ENCODE data around the gene RNF169.
"Not testable (repeated sequence)": the region's sequence is repeated elsewhere in the genome, so short reads cannot be mapped to it uniquely, and the experiment has no call there.

The RNF169 gene

GRCh38 chr11:74726547-74727182 is 22.0 kb upstream of the RNF169 start:
- peak; percentile 21 for DNase-seq (ENCODE audit: low read depth)

DNA sequence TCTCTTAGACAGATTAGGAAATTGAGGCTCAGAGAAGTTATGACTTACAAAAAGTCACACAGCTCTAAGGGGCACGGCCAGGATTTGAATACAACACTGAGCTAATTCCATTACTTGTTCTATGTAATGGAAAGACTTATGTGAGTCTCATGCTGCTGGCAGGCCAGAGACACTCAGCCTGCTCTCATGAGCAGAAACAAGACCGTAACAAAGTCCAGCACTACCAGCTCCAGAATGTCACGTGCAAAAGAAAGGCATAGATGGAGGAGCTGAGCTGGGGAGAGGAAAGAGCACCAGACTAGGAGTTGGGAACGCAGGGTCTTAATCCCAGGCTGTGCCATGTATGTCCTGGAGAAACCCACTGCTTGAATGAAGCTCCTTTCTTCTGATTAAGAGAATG is 19.3 kb upstream of the RNF169 start:
- DNase-seq (ENCODE audit: low read depth), result no peak

GRCh38 chr11:74730571-74731260 is 17.9 kb upstream of the RNF169 start:
- no peak for DNase-seq (ENCODE audit: low read depth)

GRCh38 chr11:74731301-74732094 is 17.2 kb upstream of the RNF169 start, which contains the start of gene CHRDL2:
Gene CHRDL2, minus strand, starts transcription at chr11:74731426. Its CDS starts 538 bp downstream, at chr11:74730888.
- DNase-seq (ENCODE audit: low read depth), result no peak

DNA sequence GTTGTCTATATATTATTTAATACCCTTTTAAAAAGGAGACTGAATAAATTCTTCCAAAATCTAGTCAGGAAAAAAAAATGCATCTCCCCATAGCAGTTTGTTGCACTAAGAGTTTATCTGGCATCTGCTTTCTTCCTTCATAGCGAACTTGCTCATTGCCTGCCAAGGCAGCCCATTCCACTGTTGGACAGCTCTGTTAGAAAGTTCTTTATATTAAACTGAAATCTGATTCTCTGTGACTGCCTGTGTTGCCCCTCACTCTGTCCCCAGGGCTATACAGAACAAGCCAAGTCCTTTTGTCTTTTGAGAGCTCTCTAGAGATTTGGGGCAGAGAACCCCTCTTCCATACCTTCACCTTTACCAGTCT is 14.1 kb upstream of the RNF169 start:
- no peak for DNase-seq (ENCODE audit: low read depth)

GRCh38 chr11:74735365-74735928 is 13.2 kb upstream of the RNF169 start:
- no peak for DNase-seq (ENCODE audit: low read depth)

- DNase-seq (ENCODE audit: low read depth), result no peak
Measured at GRCh38 chr11:74736031-74736430, 12.6 kb upstream of the RNF169 start.

DNA sequence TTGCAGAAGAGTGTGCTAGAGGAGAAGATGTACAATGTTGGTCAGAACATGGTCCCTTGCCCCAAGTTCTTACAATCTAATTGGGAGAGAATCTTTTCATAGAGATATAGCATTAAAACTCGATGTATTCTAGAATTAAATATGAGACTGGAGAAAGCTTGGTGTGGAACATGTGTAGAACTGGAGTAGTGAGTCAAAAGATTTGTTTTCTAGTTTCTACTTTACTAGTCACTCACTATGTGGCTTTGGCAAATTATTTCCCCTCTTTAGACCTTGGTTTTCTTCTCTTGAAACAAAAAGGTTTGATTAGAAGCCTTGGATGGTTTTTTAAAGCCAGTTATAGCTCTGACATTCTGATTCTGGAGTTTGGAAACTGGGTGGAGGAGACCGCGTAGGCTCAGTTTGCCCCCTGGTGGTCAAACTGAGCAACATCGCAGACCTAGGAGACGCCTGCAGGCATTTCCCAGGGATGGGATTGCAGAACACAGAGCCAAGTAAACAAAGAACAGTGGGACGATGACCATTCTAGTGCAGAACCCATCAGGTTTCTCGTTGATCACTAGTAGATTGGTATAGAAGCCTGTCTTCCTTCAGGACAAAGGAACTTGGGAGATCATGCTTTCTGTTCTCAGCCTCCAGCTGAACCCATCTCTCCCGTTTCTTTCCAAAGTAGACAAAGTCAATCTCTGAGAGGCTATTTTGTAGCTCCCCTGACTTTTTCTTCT is 8.9 kb upstream of the RNF169 start:
- no peak for DNase-seq (ENCODE audit: low read depth)

- DNase-seq (ENCODE audit: low read depth), result no peak
Measured at GRCh38 chr11:74742070-74742469, 6.6 kb upstream of the RNF169 start.

- no peak for DNase-seq (ENCODE audit: low read depth)
Measured at GRCh38 chr11:74743640-74744039, 5.0 kb upstream of the RNF169 start.

GRCh38 chr11:74744277-74744676 is 4.4 kb upstream of the RNF169 start:
- no peak for DNase-seq (ENCODE audit: low read depth)

GRCh38 chr11:74746868-74747267 is 1.8 kb upstream of the RNF169 start:
- no peak for DNase-seq (ENCODE audit: low read depth)

- DNase-seq (ENCODE audit: low read depth), result no peak
Measured at GRCh38 chr11:74749127-74749964, 697 bp downstream of the RNF169 start.

DNA sequence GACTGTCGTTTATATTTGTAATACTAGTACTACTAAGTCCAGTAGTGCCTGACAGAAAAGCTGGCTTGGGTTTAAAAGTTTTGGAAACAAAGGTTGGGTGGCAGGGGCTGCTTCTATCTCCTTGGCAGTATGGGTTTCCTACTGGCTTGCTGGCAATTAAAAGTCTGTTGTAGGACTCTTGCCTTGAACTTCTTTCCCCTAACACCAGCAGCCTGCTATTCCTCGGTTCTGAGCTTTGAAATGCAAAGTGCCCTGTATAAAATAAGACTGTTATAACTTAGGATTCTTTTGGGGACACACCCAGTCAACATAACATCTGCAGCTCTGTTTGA is 1.3 kb downstream of the RNF169 start:
- DNase-seq (ENCODE audit: low read depth), result no peak

GRCh38 chr11:74750598-74750997 is 1.9 kb downstream of the RNF169 start:
- DNase-seq (ENCODE audit: low read depth), result not testable (repeated sequence)

GRCh38 chr11:74751303-74751702 is 2.7 kb downstream of the RNF169 start:
- no peak for DNase-seq (ENCODE audit: low read depth)

DNA sequence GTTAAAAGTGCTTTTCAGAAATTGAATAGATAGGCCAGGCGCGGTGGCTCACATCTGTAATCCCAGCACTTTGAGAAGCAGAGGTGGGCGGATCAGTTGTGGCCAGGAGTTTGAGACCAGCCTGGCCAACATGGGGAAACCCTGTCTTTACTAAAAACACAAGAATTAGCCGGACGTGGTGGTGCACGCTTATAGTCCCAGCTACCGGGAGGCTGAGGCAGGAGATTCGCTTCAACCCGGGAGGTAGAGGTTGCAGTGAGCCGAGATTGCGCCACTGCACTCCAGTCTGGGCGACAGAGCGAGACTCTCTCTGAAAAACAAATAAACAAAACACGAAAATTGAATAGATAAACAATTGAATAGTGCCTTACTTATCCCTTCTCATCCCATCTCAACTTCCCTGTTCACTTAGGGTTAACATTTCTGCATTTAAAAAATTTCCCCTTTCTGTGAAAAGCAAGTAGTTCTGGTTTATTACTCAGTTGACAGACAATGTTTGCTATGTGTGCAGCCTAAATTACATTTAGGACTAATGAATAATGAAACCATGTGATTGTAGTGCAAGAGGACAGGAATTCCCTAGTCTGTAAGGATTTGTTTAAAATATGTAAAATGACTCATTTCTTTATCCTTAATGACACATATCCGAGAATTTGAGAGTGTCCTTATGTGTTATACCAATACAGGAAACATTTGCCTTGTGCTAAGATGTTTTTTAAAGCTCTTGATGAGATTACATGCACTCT is 6.0 kb downstream of the RNF169 start:
- DNase-seq (ENCODE audit: low read depth), result no peak

- no peak for DNase-seq (ENCODE audit: low read depth)
Measured at GRCh38 chr11:74755395-74755995, 6.8 kb downstream of the RNF169 start.

- no peak for DNase-seq (ENCODE audit: low read depth)
Measured at GRCh38 chr11:74756571-74756970, 7.9 kb downstream of the RNF169 start.

- DNase-seq (ENCODE audit: low read depth), result no peak
Measured at GRCh38 chr11:74766905-74767304, 18.3 kb downstream of the RNF169 start.
